ENCODE data around the gene ZNF577. TPM values are rescaled to one million over a fixed set of nuclear protein-coding genes. Genes with fewer than 3 reads are reported as not detected.
A peak's percentile ranks its signal among the peaks of the same experiment; 100 is the strongest.

The ZNF577 gene
- total and polyA plus RNA-seq, 2 of the 13 experiments (the other 11 are each of a cell fraction or from before 2014, with no cell fraction given): 5.7 to 7.6 TPM

- TF ChIP-seq MYNN (CRISPR knock-in tag; IDR thresholded peaks at IDR 0.05; ENCODE audit: low read depth) (no peak), TOPORS (CRISPR knock-in tag; IDR thresholded peaks at IDR 0.05) (no peak), TBL1XR1 (IDR thresholded peaks at IDR 0.05; ENCODE audit: borderline replicate concordance, low read length, partially characterized antibody) (no peak), ZNF256 (CRISPR knock-in tag; conservative IDR thresholded peaks at IDR 0.05) (no peak), SP4 (CRISPR knock-in tag; IDR thresholded peaks at IDR 0.05) (no peak), RERE (CRISPR knock-in tag; IDR thresholded peaks at IDR 0.05; ENCODE audit: low read depth) (no peak), CREM (IDR thresholded peaks at IDR 0.05) (peak; percentile 86), CREM (CRISPR knock-in tag; IDR thresholded peaks at IDR 0.05) (no peak), FOXO1 (CRISPR knock-in tag; IDR thresholded peaks at IDR 0.05) (no peak), THRA (CRISPR knock-in tag; IDR thresholded peaks at IDR 0.05; ENCODE audit: borderline replicate concordance) (peak; percentile 43; the same call in 1 of the 2 replicates), ELF1 (CRISPR knock-in tag; IDR thresholded peaks at IDR 0.05) (peak; percentile 61), CTCF (CRISPR knock-in tag; IDR thresholded peaks at IDR 0.05) (peak; percentile 59), SMARCE1 (IDR thresholded peaks at IDR 0.05; ENCODE audit: borderline replicate concordance) (no peak), BCL6 (CRISPR knock-in tag; IDR thresholded peaks at IDR 0.05) (peak; percentile 32; the same call in 1 of the 2 replicates)
- TF ChIP-seq, protein P1, sequence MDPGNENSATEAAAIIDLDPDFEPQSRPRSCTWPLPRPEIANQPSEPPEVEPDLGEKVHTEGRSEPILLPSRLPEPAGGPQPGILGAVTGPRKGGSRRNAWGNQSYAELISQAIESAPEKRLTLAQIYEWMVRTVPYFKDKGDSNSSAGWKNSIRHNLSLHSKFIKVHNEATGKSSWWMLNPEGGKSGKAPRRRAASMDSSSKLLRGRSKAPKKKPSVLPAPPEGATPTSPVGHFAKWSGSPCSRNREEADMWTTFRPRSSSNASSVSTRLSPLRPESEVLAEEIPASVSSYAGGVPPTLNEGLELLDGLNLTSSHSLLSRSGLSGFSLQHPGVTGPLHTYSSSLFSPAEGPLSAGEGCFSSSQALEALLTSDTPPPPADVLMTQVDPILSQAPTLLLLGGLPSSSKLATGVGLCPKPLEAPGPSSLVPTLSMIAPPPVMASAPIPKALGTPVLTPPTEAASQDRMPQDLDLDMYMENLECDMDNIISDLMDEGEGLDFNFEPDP (CRISPR knock-in tag; conservative IDR thresholded peaks at IDR 0.05): no peak
- TF ChIP-seq, protein P2, sequence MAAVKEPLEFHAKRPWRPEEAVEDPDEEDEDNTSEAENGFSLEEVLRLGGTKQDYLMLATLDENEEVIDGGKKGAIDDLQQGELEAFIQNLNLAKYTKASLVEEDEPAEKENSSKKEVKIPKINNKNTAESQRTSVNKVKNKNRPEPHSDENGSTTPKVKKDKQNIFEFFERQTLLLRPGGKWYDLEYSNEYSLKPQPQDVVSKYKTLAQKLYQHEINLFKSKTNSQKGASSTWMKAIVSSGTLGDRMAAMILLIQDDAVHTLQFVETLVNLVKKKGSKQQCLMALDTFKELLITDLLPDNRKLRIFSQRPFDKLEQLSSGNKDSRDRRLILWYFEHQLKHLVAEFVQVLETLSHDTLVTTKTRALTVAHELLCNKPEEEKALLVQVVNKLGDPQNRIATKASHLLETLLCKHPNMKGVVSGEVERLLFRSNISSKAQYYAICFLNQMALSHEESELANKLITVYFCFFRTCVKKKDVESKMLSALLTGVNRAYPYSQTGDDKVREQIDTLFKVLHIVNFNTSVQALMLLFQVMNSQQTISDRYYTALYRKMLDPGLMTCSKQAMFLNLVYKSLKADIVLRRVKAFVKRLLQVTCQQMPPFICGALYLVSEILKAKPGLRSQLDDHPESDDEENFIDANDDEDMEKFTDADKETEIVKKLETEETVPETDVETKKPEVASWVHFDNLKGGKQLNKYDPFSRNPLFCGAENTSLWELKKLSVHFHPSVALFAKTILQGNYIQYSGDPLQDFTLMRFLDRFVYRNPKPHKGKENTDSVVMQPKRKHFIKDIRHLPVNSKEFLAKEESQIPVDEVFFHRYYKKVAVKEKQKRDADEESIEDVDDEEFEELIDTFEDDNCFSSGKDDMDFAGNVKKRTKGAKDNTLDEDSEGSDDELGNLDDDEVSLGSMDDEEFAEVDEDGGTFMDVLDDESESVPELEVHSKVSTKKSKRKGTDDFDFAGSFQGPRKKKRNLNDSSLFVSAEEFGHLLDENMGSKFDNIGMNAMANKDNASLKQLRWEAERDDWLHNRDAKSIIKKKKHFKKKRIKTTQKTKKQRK (IDR thresholded peaks at IDR 0.05; ENCODE audit: low read length): no peak
Observed at GRCh38 chr19:51904331-51905165, 16.8 kb upstream of the ZNF577 start, which contains the start of gene ZNF649 (continued).
